Astrocyte (in vitro differentiated cells and primary cell): ENCODE results near the gene HOXC9.

Source experiments
- EZH2 ChIP-seq: IDR thresholded peaks from 2 replicates; pipeline ENCODE4 v1.6.1; 2012; ENCODE audit warnings: mild to moderate bottlenecking, low read length, inconsistent platforms; ENCODE audit not compliant: insufficient read depth
- TF ChIP-seq, protein P1 (sequence below): IDR thresholded peaks from 2 replicates; pipeline ENCODE4 v1.5.1; 2011; ENCODE audit warnings: low read depth, mild to moderate bottlenecking, inconsistent platforms, low read length, moderate library complexity; ENCODE audit not compliant: insufficient read depth

GRCh38 chr12:53993162-53994008 lies 6.6 kb upstream of the HOXC9 start:
- TF ChIP-seq, protein P1, sequence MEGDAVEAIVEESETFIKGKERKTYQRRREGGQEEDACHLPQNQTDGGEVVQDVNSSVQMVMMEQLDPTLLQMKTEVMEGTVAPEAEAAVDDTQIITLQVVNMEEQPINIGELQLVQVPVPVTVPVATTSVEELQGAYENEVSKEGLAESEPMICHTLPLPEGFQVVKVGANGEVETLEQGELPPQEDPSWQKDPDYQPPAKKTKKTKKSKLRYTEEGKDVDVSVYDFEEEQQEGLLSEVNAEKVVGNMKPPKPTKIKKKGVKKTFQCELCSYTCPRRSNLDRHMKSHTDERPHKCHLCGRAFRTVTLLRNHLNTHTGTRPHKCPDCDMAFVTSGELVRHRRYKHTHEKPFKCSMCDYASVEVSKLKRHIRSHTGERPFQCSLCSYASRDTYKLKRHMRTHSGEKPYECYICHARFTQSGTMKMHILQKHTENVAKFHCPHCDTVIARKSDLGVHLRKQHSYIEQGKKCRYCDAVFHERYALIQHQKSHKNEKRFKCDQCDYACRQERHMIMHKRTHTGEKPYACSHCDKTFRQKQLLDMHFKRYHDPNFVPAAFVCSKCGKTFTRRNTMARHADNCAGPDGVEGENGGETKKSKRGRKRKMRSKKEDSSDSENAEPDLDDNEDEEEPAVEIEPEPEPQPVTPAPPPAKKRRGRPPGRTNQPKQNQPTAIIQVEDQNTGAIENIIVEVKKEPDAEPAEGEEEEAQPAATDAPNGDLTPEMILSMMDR: no peak
- TF ChIP-seq EZH2: no peak
